IPS DF 6.9 (cell line): ENCODE results near the gene ST6GALNAC6.

Source experiments
- DNase-seq: peaks from one replicate; pipeline ENCODE4 v3.0.0-alpha.2; 2013; ENCODE audit warnings: low read depth, low spot score
- H3K27ac ChIP-seq: one replicate; pipeline ENCODE4 v1.5.1; 2013; ENCODE audit warnings: low read length, control low read depth
- H3K27me3 ChIP-seq: 2 replicates; pipeline ENCODE4 v1.6.1; 2013; ENCODE audit warnings: mild to moderate bottlenecking, low read length; ENCODE audit not compliant: control insufficient read depth, insufficient read depth
- H3K36me3 ChIP-seq: 2 replicates; pipeline ENCODE4 v1.6.1; 2013; ENCODE audit warnings: low read length; ENCODE audit not compliant: control insufficient read depth, insufficient read depth
- H3K4me1 ChIP-seq: 2 replicates; pipeline ENCODE4 v1.6.1; 2013; ENCODE audit warnings: low read length; ENCODE audit not compliant: control insufficient read depth, insufficient read depth
- H3K4me3 ChIP-seq: 2 replicates; pipeline ENCODE4 v1.5.1; 2013; ENCODE audit warnings: mild to moderate bottlenecking, low read length
- H3K9me3 ChIP-seq: 2 replicates; pipeline ENCODE4 v1.6.1; 2013; ENCODE audit warnings: low read length, inconsistent platforms; ENCODE audit not compliant: control insufficient read depth, insufficient read depth
- WGBS: extraction: QIAGEN DNeasy Blood & Tissue Kit; methylation state at CpG from one replicate; pipeline ENCODE4 v1.1.7; 2013; ENCODE audit warnings: mixed read lengths, missing lambda C conversion rate; ENCODE audit not compliant: insufficient read length, insufficient coverage; 5-methylcytosine and 5-hydroxymethylcytosine counted together

ST6GALNAC6 gene

DNA sequence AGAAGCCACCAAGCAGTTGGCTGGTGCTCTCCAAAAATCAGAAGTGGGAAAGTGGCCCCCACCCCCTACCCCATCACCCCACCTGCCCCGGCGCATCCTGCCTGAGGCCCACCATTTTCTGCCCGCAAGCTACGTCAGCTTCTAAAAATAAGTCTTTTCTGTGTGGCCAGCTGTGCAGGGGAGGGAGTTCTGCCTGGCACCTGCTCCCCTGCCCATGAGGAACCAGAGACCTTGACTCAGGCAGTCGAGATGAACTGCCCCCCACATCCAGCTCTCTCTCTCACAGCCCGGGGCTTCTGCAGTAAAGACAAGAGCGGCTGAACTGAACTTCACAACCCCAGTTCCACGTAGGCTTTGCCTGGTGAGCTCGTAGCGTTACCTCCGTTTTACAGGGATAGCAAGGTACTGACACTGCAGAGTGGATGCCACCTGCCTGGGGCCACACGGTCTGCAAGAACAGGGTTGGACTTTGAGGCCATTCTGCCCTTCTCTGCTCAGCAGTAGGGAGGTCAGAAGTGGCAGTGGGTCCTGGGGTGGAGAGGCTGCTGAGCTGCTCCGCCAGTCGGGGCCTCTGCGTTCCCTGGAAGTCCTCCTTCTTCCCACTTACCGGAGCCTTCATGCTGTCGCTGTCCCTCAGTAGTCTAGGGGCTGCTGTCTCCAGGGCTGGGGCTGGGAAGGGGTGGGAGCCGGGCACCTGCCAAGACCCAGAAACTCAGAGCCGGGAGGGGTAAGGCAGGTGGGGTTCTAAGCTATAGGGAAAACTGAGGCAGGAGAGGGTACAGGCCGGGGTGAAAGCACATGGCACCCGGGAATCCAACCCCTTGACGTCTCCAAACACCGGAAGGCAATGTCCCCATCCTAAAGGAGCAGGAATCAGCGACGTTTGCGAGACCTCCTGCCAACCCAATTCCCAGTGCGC is 16.7 kb upstream of the ST6GALNAC6 start:
- peaks cover 7% of the 10 kb centered on the region; the same call in 1 of the 2 replicates for H3K36me3 ChIP-seq
- no peaks in the 10 kb centered on the region for H3K9me3 ChIP-seq
- WGBS, result no CpG with 5 or more reads among the region's 27 CpGs
- no peaks in the 10 kb centered on the region for H3K27me3 ChIP-seq
- peaks cover 2% of the 10 kb centered on the region; the same call in 1 of the 2 replicates for H3K4me1 ChIP-seq
- no peak overlapping the region for H3K27ac ChIP-seq
- H3K4me3 ChIP-seq, result peak overlapping the region; percentile 56; the same call in 1 of the 2 replicates
- DNase-seq, result no peak

GRCh38 chr9:127915325-127915752 is 15.9 kb upstream of the ST6GALNAC6 start:
- no peak overlapping the region for H3K27ac ChIP-seq
- no CpG with 5 or more reads among the region's 5 CpGs for WGBS
- no peak for DNase-seq

GRCh38 chr9:127913682-127914081 is 14.3 kb upstream of the ST6GALNAC6 start:
- WGBS, result no CpG with 5 or more reads among the region's 11 CpGs
- Histone ChIP-seq H3K36me3 (peaks cover 8% of the 10 kb centered on the region; the same call in 1 of the 2 replicates), H3K4me3 (no peak overlapping the region), H3K27me3 (no peaks in the 10 kb centered on the region), H3K4me1 (peaks cover 2% of the 10 kb centered on the region; the same call in 1 of the 2 replicates), H3K27ac (no peak overlapping the region), H3K9me3 (no peaks in the 10 kb centered on the region)
- no peak for DNase-seq

More at GRCh38 chr9:127915325-127915752, 15.9 kb upstream of the ST6GALNAC6 start:
- Histone ChIP-seq H3K9me3 (no peaks in the 10 kb centered on the region), H3K36me3 (peaks cover 7% of the 10 kb centered on the region; the same call in 1 of the 2 replicates), H3K27me3 (no peaks in the 10 kb centered on the region), H3K4me1 (peaks cover 2% of the 10 kb centered on the region; the same call in 1 of the 2 replicates), H3K4me3 (no peak overlapping the region)

- Histone ChIP-seq H3K27me3 (no peaks in the 10 kb centered on the region), H3K27ac (no peak overlapping the region), H3K36me3 (peaks cover 11% of the 10 kb centered on the region; the same call in 1 of the 2 replicates), H3K9me3 (no peaks in the 10 kb centered on the region), H3K4me3 (no peak overlapping the region), H3K4me1 (peaks cover 2% of the 10 kb centered on the region; the same call in 1 of the 2 replicates)
- no CpG with 5 or more reads among the region's 5 CpGs for WGBS
- no peak for DNase-seq
These were observed 13.5 kb upstream of the ST6GALNAC6 start for GRCh38 chr9:127912882-127913281.

- H3K9me3 ChIP-seq, result no peaks in the 10 kb centered on the region
- H3K36me3 ChIP-seq, result peaks cover 11% of the 10 kb centered on the region; the same call in 1 of the 2 replicates
- H3K4me3 ChIP-seq, result no peak overlapping the region
- no peaks in the 10 kb centered on the region for H3K27me3 ChIP-seq
- H3K27ac ChIP-seq, result no peak overlapping the region
- no peaks in the 10 kb centered on the region for H3K4me1 ChIP-seq
- DNase-seq, result no peak
- WGBS, result no CpG with 5 or more reads among the region's 31 CpGs
These were observed 12.9 kb upstream of the ST6GALNAC6 start for GRCh38 chr9:127912296-127912695.

DNA sequence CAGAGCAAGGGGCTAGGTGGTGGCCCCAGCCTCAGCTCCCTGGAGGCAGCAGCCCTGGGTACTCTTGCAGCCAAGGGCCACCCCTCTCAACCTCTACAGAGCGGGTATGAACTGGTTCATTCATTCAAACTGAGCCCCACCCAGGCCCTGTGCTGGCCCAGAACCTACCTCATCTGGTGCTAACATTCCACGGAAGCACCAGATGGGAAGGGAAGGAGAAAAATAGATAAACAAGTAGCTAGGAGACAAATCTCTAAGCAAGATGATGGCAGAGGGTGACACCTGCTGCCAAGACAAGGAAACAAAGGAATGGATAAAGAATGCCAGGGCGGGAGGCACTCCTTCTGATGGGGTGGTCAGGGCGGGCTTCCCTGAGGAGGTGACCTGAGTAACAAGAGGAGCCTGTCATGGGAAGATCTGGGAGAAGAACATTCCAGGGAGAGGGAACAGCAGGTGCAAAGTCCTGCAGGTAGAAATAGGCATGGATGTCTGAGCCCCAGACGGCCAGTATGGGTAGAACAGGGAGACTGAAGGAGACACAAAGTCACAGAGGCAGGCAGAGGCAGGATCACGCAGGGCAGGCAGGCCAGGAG is 11.3 kb upstream of the ST6GALNAC6 start:
- no peak for DNase-seq

DNA sequence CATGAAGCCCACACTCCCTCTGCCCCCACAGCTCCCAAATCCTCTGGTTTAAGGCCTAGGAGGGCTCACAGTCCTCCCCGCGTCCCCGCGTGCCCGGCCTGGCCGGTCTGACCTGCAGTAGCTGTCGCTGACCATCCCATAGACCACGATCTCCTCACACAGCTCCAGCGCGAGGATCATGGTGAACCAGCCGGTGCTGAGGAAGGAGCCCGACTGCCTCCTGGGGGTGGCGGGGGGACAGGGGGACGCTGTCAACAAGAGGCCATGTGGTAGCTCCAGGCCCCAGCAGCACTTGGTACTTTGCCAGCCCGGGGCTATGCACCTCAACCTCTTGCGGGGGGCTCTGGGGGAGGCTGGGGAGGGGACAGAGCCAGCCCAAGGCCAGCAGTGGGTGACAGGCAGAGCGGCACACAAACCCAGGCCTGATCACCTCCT is 10.5 kb upstream of the ST6GALNAC6 start:
- H3K27me3 ChIP-seq, result no peaks in the 10 kb centered on the region
- H3K27ac ChIP-seq, result no peak overlapping the region
- no peak for DNase-seq
- no peak overlapping the region for H3K4me3 ChIP-seq
- H3K4me1 ChIP-seq, result no peaks in the 10 kb centered on the region; the same call in 1 of the 2 replicates
- H3K36me3 ChIP-seq, result peaks cover 11% of the 10 kb centered on the region; the same call in 1 of the 2 replicates
- no peaks in the 10 kb centered on the region for H3K9me3 ChIP-seq
- WGBS, result no CpG with 5 or more reads among the region's 17 CpGs

More for the DNA sequence above, 11.3 kb upstream of the ST6GALNAC6 start:
- peaks cover 11% of the 10 kb centered on the region; the same call in 1 of the 2 replicates for H3K36me3 ChIP-seq
- no peaks in the 10 kb centered on the region; the same call in 1 of the 2 replicates for H3K4me1 ChIP-seq
- no peaks in the 10 kb centered on the region for H3K9me3 ChIP-seq
- no CpG with 5 or more reads among the region's 6 CpGs for WGBS
- no peaks in the 10 kb centered on the region for H3K27me3 ChIP-seq
- no peak overlapping the region for H3K4me3 ChIP-seq
- H3K27ac ChIP-seq, result no peak overlapping the region

DNA sequence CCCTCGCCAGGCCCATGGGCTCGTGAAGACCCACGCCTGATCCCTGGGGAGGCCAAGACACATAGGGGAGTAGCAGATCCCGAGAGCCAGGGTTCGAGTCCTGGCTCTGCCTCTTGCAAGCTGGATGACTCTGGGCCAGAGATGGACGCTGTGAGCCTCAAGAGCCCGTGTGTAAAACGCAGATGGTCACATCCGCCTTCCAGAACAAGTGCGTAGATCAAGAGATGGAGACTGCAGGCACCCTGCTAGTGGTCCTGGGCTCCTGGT is 9.2 kb upstream of the ST6GALNAC6 start:
- H3K27me3 ChIP-seq, result no peaks in the 10 kb centered on the region
- H3K9me3 ChIP-seq, result no peaks in the 10 kb centered on the region
- H3K36me3 ChIP-seq, result peaks cover 11% of the 10 kb centered on the region; the same call in 1 of the 2 replicates
- no peak overlapping the region for H3K27ac ChIP-seq
- H3K4me1 ChIP-seq, result no peaks in the 10 kb centered on the region; the same call in none of the 2 replicates
- H3K4me3 ChIP-seq, result no peak overlapping the region
- no peak for DNase-seq
- WGBS, result no CpG with 5 or more reads among the region's 10 CpGs

GRCh38 chr9:127907867-127908659 is 8.7 kb upstream of the ST6GALNAC6 start:
- H3K27me3 ChIP-seq, result no peaks in the 10 kb centered on the region
- no peaks in the 10 kb centered on the region; the same call in none of the 2 replicates for H3K4me1 ChIP-seq
- peaks cover 11% of the 10 kb centered on the region; the same call in 1 of the 2 replicates for H3K36me3 ChIP-seq
- no peak overlapping the region for H3K27ac ChIP-seq
- no peaks in the 10 kb centered on the region for H3K9me3 ChIP-seq
- no peak overlapping the region for H3K4me3 ChIP-seq
- no peak for DNase-seq
- no CpG with 5 or more reads among the region's 35 CpGs for WGBS

- Histone ChIP-seq H3K36me3 (peaks cover 3% of the 10 kb centered on the region; the same call in 1 of the 2 replicates), H3K4me1 (no peaks in the 10 kb centered on the region; the same call in none of the 2 replicates), H3K27ac (no peak overlapping the region), H3K9me3 (no peaks in the 10 kb centered on the region), H3K27me3 (no peaks in the 10 kb centered on the region), H3K4me3 (no peak overlapping the region)
- no peak for DNase-seq
- WGBS, result no CpG with 5 or more reads among the region's 12 CpGs
These were observed 6.4 kb upstream of the ST6GALNAC6 start for GRCh38 chr9:127905788-127906191.
